Measurements from ENCODE around the gene SLC35E2B.
"Not testable (repeated sequence)": the region's sequence is repeated elsewhere in the genome, so short reads cannot be mapped to it uniquely, and the experiment has no call there.

- TF ChIP-seq SIN3A (conservative IDR thresholded peaks at IDR 0.05 in 1 of 2, IDR thresholded peaks at IDR 0.05 in 1 of 2; ENCODE audit: low read depth in 1 of 2, low read length in 2 of 2); CTCF (IDR thresholded peaks at IDR 0.05; ENCODE audit: control extremely low read depth in 1 of 3, insufficient read depth in 1 of 3, low read depth in 1 of 3, low read length in 3 of 3); USF2 (IDR thresholded peaks at IDR 0.05; ENCODE audit: low read length); ATF3 (IDR thresholded peaks at IDR 0.05; ENCODE audit: insufficient read depth, low read depth, low read length); MAFK (IDR thresholded peaks at IDR 0.05; ENCODE audit: low read depth, low read length); POLR2AphosphoS5 (IDR thresholded peaks at IDR 0.05; ENCODE audit: low read depth, low read length); SP1 (IDR thresholded peaks at IDR 0.05; ENCODE audit: low read depth, low read length); RAD21 (IDR thresholded peaks at IDR 0.05 in 1 of 2, conservative IDR thresholded peaks at IDR 0.05 in 1 of 2; ENCODE audit: low read depth in 2 of 2, low read length in 2 of 2); YY1 (IDR thresholded peaks at IDR 0.05; ENCODE audit: low read depth, low read length); KDM1A (IDR thresholded peaks at IDR 0.05; ENCODE audit: borderline replicate concordance, low read length); CHD2 (IDR thresholded peaks at IDR 0.05; ENCODE audit: low read length); POLR2A (IDR thresholded peaks at IDR 0.05; ENCODE audit: control extremely low read depth in 1 of 2, low read depth in 2 of 2, low read length in 2 of 2); E2F6 (IDR thresholded peaks at IDR 0.05): not testable (repeated sequence)
Measured at GRCh38 chr1:1727131-1727651, 34.6 kb upstream of the SLC35E2B start.

Data from H1 (cell line).